ENCODE measurements around the gene ZNF341.

The ZNF341 gene

GRCh38 chr20:33727115-33727479, 4.7 kb upstream of the ZNF341 start:
- Histone ChIP-seq H3K9ac (no peak overlapping the region), H3K4me1 (ENCODE audit: low read depth, poor library complexity, severe bottlenecking) (peaks cover 50% of the 10 kb centered on the region), H3K79me2 (ENCODE audit: insufficient read depth, low read depth) (no peaks in the 10 kb centered on the region), H3K4me3 (IDR thresholded peaks at IDR 0.05; ENCODE audit: insufficient read depth, low read depth, low read length) (no peak overlapping the region), H2AFZ (ENCODE audit: low read depth) (no peak overlapping the region), H3K27ac (no peak overlapping the region), H3K36me3 (ENCODE audit: insufficient read depth) (no peaks in the 10 kb centered on the region), H3K4me2 (no peak overlapping the region), H3K27me3 (ENCODE audit: insufficient read depth, low read depth) (no peaks in the 10 kb centered on the region), H4K20me1 (ENCODE audit: insufficient read depth) (no peaks in the 10 kb centered on the region)
- TF ChIP-seq CTCF (conservative IDR thresholded peaks at IDR 0.05; ENCODE audit: low read depth, low read length) = no peak

- H4K20me1 ChIP-seq (ENCODE audit: insufficient read depth) = no peaks in the 10 kb centered on the region
- H3K27me3 ChIP-seq (ENCODE audit: insufficient read depth, low read depth) = no peaks in the 10 kb centered on the region
- H2AFZ ChIP-seq (ENCODE audit: low read depth) = no peak overlapping the region
- H3K4me2 ChIP-seq = no peak overlapping the region
- H3K4me1 ChIP-seq (ENCODE audit: low read depth, poor library complexity, severe bottlenecking) = peaks cover 54% of the 10 kb centered on the region
- no peaks in the 10 kb centered on the region for H3K79me2 ChIP-seq (ENCODE audit: insufficient read depth, low read depth)
- no peak for TF ChIP-seq CTCF (conservative IDR thresholded peaks at IDR 0.05; ENCODE audit: low read depth, low read length)
- no peak overlapping the region for H3K9ac ChIP-seq
- H3K36me3 ChIP-seq (ENCODE audit: insufficient read depth) = no peaks in the 10 kb centered on the region
- no peak overlapping the region for H3K4me3 ChIP-seq (IDR thresholded peaks at IDR 0.05; ENCODE audit: insufficient read depth, low read depth, low read length)
- no peak overlapping the region for H3K27ac ChIP-seq
These were observed 4.0 kb upstream of the ZNF341 start for GRCh38 chr20:33727806-33728205.

- Histone ChIP-seq H3K27ac (no peak overlapping the region), H4K20me1 (ENCODE audit: insufficient read depth) (no peaks in the 10 kb centered on the region), H3K36me3 (ENCODE audit: insufficient read depth) (no peaks in the 10 kb centered on the region), H3K79me2 (ENCODE audit: insufficient read depth, low read depth) (no peaks in the 10 kb centered on the region), H3K4me1 (ENCODE audit: low read depth, poor library complexity, severe bottlenecking) (peaks cover 55% of the 10 kb centered on the region), H3K27me3 (ENCODE audit: insufficient read depth, low read depth) (no peaks in the 10 kb centered on the region), H3K4me3 (IDR thresholded peaks at IDR 0.05; ENCODE audit: insufficient read depth, low read depth, low read length) (no peak overlapping the region), H3K4me2 (no peak overlapping the region), H3K9ac (no peak overlapping the region), H2AFZ (ENCODE audit: low read depth) (no peak overlapping the region)
- no peak for TF ChIP-seq CTCF (conservative IDR thresholded peaks at IDR 0.05; ENCODE audit: low read depth, low read length)
These were observed 3.3 kb upstream of the ZNF341 start for GRCh38 chr20:33728463-33728862.

- no peaks in the 10 kb centered on the region for H3K27me3 ChIP-seq (ENCODE audit: insufficient read depth, low read depth)
- no peak for TF ChIP-seq CTCF (conservative IDR thresholded peaks at IDR 0.05; ENCODE audit: low read depth, low read length)
- no peak overlapping the region for H3K4me3 ChIP-seq (IDR thresholded peaks at IDR 0.05; ENCODE audit: insufficient read depth, low read depth, low read length)
- no peak overlapping the region for H3K4me2 ChIP-seq
- H3K9ac ChIP-seq = no peak overlapping the region
- H2AFZ ChIP-seq (ENCODE audit: low read depth) = no peak overlapping the region
- no peak overlapping the region for H3K27ac ChIP-seq
- H4K20me1 ChIP-seq (ENCODE audit: insufficient read depth) = no peaks in the 10 kb centered on the region
- peaks cover 55% of the 10 kb centered on the region for H3K4me1 ChIP-seq (ENCODE audit: low read depth, poor library complexity, severe bottlenecking)
- H3K79me2 ChIP-seq (ENCODE audit: insufficient read depth, low read depth) = no peaks in the 10 kb centered on the region
- H3K36me3 ChIP-seq (ENCODE audit: insufficient read depth) = no peaks in the 10 kb centered on the region
These were observed 2.7 kb upstream of the ZNF341 start for GRCh38 chr20:33729101-33729500.
